HepG2 (cell line): Measurements from ENCODE around the gene LRSAM1.

Experiments
- CTCF ChIP-seq: sonication (generic); formaldehyde crosslinking; IDR thresholded peaks from 2 replicates; pipeline ENCODE4 v1.5.0; 2020; ENCODE audit warnings: mild to moderate bottlenecking, missing genetic modification reagents, moderate library complexity
- POLR2AphosphoS2 ChIP-seq: IDR thresholded peaks from 2 replicates; pipeline ENCODE4 v1.6.1; 2011; ENCODE audit warnings: low read depth, low read length, improper control_type of control experiment
- REST ChIP-seq, 2 experiments: IDR thresholded peaks; 2 replicates each; pipeline ENCODE4 v1.6.1; 2011 to 2012; ENCODE audit warnings: low read length in 2 of 2, borderline replicate concordance in 1 of 2, low read depth in 1 of 2, mild to moderate bottlenecking in 1 of 2, moderate library complexity in 1 of 2
- SCMH1 ChIP-seq: sonication (generic); formaldehyde crosslinking; IDR thresholded peaks from 2 replicates; pipeline ENCODE4 v1.9.0; 2021; ENCODE audit warnings: missing genetic modification reagents, mild to moderate bottlenecking, borderline replicate concordance

DNA sequence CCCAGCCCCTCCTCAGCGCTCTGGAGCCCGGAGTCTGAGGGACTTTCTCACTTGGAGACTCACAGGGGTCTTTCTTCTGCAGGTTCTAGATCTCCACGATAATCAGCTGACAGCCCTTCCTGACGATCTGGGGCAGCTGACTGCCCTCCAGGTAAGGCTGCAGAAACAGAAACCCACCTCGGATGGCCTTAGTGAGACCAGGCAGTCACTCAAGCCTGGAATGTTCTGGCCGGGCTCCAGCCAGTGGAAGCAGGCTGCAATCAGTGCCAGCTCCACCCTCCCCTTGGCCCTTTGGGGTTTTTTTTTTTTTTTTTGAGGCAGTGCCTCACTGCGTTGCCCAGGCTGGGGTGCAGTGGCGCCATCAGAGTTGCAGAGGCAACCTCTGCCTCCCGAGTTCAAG, 7.6 kb downstream of the LRSAM1 start:
- no peak for TF ChIP-seq POLR2AphosphoS2
- TF ChIP-seq SCMH1 (CRISPR knock-in tag) = no peak
- TF ChIP-seq REST (IDR thresholded peaks at IDR 0.05; ENCODE audit: borderline replicate concordance in 1 of 2, low read depth in 1 of 2, low read length in 2 of 2) = no peak
- no peak for TF ChIP-seq CTCF (CRISPR knock-in tag)
